ENCODE results near the gene KIAA1614. TPM values are rescaled to one million over a fixed set of nuclear protein-coding genes. Genes with fewer than 3 reads are reported as not detected.
A peak's percentile ranks its signal among the peaks of the same experiment; 100 is the strongest.
"Not testable (repeated sequence)": the region's sequence is repeated elsewhere in the genome, so short reads cannot be mapped to it uniquely, and the experiment has no call there.

KIAA1614 gene
- total RNA-seq, 1 experiment from 2014 or later, result 63.1 TPM

DNA sequence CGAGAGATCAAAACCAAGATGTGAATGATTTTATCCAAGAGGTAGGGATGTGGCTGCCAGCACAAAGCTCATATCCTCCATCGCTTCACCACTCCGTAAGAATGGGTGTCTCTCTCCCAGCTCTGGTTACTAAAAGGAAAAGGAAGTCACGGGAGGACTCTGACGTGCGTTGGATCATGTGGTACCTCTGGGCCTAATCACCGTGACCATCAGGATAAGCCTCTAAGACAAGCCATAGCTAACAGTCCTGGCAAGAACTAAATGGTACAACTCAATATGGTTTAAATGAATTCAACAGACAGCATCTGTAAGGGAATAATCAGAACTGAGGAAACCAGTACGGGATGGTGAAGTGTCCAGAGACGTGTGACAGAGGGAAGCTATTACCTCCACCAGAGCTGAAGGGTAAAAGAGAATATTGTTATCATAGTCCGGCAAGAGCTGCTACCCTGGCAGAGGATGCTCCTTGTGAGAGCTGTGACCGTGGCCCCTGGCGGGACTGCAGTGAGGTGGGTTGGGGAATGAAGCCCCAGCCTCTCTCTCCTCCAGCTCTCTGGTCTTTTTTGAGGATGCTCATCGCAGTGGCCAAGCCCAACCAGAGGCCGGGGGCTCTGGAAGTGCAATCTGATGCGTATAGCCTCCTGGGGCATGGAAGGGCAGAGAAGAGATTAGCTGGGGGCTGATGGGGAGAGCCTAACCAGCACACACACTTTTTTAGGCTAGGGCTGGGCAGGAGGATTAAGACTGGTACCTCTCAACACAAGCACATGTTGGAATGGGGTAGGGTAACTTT lies 54.2 kb downstream of the KIAA1614 start:
- H3K4me1 ChIP-seq, result peaks cover 38% of the 10 kb centered on the region
- DNase-seq, result peak; percentile 76 to 92
- H3K27ac ChIP-seq, result peak overlapping the region; percentile 96
- H3K36me3 ChIP-seq, result peaks cover 10% of the 10 kb centered on the region
- no peaks in the 10 kb centered on the region for H3K27me3 ChIP-seq
- H3K4me3 ChIP-seq, result no peak overlapping the region
- no peaks in the 10 kb centered on the region for H3K9me3 ChIP-seq (replicated peaks)

DNA sequence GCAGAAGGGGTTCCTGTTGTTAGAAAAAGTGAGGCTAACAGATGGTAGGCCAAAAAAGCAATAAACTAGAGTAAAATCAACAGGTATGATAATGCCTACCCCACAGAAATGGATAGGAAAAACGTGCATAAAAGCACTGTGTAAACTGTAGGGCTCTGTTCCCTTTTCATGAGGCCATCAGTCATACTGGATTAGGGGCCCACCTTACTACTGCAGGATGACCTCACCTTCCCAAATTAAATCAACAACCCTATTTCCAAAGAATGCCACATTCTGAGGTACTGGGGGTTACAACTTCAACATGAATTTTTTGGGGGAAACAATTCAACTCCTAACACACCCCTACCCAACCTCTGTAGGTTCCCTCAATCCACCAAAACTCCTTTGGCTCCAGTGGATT lies 54.9 kb downstream of the KIAA1614 start:
- DNase-seq, result peak in 1 of 2 experiments; percentile 42
- no peak overlapping the region for H3K4me3 ChIP-seq
- no peaks in the 10 kb centered on the region for H3K9me3 ChIP-seq (replicated peaks)
- H3K27ac ChIP-seq, result peak overlapping the region; percentile 96
- peaks cover 16% of the 10 kb centered on the region for H3K36me3 ChIP-seq
- no peaks in the 10 kb centered on the region for H3K27me3 ChIP-seq
- peaks cover 31% of the 10 kb centered on the region for H3K4me1 ChIP-seq

DNA sequence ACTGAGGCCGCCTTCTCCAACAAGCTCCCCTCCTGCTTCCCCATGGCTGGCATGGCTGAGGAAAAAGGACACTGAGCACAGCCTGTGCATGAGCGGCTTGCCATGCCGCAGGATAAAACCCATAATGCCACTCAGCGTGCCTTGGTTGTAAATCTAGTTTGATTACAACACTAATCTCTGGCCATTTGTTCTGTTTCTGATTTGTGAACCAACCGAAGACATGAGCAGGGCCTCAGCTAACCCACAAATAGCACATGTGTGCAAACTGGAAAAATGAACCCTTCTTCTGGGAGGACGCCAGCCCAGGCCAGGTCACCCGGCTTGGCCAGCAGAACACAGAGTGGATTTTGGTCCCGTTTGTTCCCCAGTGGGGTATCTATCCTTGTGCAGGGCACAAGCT lies 56.1 kb downstream of the KIAA1614 start:
- H3K27ac ChIP-seq; DNase-seq; H3K4me3 ChIP-seq; H3K27me3 ChIP-seq; H3K9me3 ChIP-seq (replicated peaks): not testable (repeated sequence)
- Histone ChIP-seq H3K4me1 (peaks cover 26% of the 10 kb centered on the region), H3K36me3 (peaks cover 26% of the 10 kb centered on the region)

DNA sequence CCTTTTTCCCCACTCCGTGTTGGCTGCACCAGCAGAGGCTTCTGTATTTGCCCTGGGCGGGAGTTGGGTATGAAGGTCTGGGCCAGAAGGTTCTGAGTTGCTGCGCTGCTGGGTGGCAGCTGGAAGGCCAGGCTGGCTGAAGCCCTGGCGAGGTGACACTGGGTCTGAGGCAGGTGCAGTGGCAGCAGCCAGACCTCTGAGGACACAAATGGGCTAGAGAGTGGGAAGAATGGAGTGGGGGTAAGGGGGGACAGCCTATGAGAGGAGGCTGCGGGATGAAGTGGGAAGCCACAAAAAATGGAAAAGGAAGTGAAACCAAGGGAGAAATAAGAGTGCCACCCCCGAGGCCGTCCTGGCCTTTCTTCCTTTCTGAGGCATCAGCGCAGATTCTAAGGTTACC lies 56.7 kb downstream of the KIAA1614 start:
- no peaks in the 10 kb centered on the region for H3K9me3 ChIP-seq (replicated peaks)
- peaks cover 32% of the 10 kb centered on the region for H3K36me3 ChIP-seq
- no peak for DNase-seq
- no peak overlapping the region for H3K27ac ChIP-seq
- no peak overlapping the region for H3K4me3 ChIP-seq
- peaks cover 26% of the 10 kb centered on the region for H3K4me1 ChIP-seq
- no peaks in the 10 kb centered on the region for H3K27me3 ChIP-seq

DNA sequence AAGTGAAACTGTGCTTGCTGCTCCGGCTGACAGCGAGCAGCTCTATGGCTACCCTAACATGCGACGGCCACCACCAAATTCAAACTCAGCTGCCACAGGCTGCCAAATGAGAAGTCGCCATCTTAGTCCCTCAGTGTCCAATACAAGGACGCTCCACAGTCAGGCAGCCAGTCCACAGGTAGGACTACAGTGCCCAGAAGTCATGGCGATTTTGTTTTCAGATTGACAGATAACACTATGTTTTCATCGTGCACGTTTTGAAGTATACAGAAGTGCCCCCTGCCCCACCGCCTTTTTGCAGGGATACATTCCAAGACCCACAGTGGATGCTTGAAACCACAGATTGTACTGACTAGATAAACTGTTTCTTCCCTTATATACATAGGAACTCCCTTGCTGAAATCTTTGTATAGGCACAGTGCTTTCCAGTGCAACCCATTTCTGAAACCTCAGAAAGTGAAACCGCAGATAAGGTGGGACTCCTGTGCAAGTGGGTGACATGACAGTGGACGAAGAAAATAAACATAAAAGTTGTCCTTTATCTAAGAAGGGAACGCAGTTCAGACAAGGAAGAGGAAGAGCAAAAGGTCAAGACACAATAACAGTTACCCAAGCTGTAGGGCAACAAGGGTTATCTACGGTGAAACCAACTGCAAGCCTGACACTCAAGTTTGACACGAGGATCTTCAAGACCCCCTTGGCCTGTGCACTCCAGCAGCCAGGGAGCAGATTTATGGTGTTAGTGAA lies 57.8 kb downstream of the KIAA1614 start:
- Histone ChIP-seq H3K27me3 (no peaks in the 10 kb centered on the region), H3K36me3 (peaks cover 42% of the 10 kb centered on the region), H3K4me1 (peaks cover 26% of the 10 kb centered on the region), H3K27ac (no peak overlapping the region), H3K9me3 (replicated peaks) (no peaks in the 10 kb centered on the region), H3K4me3 (no peak overlapping the region)
- DNase-seq, result no peak

DNA sequence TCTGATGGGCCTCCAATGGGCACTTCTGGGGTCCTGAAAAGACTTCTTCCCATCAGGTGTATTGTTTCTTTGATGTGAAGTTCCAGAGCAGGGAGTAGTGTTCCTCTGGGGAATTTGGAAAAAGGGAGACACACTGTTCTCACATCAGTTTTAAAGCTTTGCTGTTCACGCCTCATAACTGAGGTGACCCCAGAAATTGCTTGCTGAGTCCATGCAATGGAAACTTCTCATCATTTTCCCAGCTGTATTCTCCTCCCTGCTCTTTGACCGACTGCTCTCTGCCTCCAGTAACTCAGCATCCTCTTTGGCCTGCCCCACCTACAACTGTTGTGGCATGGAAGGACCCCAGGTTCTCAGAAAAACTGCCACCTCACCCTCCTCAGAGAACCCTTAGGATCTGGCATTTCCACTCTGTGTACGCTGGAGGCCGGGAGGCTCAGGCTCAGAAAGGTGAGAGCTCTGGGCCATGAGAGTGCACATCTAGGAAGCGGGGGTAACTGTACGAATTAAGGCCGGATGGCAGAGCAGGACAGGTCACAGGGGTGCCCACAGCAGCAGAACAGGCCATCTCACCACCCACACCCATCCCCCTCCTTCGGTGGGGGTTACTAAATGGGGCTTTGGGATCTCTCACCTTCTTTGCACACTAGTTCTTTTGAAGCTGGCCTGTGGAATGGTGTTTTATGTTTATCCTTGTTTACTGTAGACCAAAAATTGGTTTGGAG lies 58.7 kb downstream of the KIAA1614 start:
- Histone ChIP-seq H3K27me3 (no peaks in the 10 kb centered on the region), H3K9me3 (replicated peaks) (no peaks in the 10 kb centered on the region), H3K27ac (no peak overlapping the region), H3K4me1 (peaks cover 19% of the 10 kb centered on the region), H3K4me3 (no peak overlapping the region), H3K36me3 (peaks cover 39% of the 10 kb centered on the region)
- no peak for DNase-seq

DNA sequence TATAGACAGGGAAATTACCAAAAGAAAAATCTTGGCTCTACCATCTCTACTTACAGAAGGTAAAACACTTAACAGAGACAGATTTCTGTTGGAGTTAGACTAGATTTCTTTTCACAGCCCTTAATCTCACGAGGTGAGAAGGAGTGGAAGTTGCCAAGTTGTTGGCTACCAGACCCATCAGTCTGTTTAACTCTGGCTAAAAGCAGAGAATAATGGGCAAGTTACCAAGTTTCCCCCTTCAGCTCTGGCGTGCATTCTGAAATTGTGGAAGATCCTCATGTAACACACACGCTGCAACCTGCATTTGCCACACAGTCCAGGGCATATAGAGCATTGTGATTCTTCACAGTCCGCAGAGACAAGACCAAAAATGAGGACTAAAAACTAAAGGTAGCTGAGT lies 60.7 kb downstream of the KIAA1614 start:
- Histone ChIP-seq H3K27me3 (no peaks in the 10 kb centered on the region), H3K4me3 (no peak overlapping the region), H3K4me1 (no peaks in the 10 kb centered on the region; the same call in 1 of the 2 replicates), H3K36me3 (peaks cover 50% of the 10 kb centered on the region), H3K27ac (no peak overlapping the region), H3K9me3 (replicated peaks) (no peaks in the 10 kb centered on the region)
- DNase-seq, result no peak

DNA sequence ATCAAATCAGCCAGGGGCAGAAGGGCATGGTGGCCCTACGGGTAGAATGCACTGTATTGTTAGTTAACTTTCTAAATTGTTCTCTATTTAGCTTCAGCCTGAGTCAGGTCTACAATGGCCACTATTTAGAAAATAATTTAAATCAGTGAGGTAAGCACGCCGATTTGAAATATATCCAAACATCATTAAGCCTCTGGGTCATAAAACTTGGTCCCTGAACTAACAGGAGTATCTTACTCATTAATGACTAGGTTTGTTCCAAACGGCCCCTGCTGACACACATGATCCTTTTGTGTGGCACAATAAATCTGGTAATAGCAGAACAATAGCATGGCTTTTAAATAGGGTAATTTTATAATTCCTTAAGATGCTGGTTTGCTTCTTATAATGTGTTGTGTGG lies 61.5 kb downstream of the KIAA1614 start:
- H3K27ac ChIP-seq, result no peak overlapping the region
- H3K4me1 ChIP-seq, result no peaks in the 10 kb centered on the region
- peaks cover 50% of the 10 kb centered on the region for H3K36me3 ChIP-seq
- DNase-seq, result no peak
- H3K9me3 ChIP-seq (replicated peaks), result no peaks in the 10 kb centered on the region
- H3K4me3 ChIP-seq, result no peak overlapping the region
- H3K27me3 ChIP-seq, result no peaks in the 10 kb centered on the region

DNA sequence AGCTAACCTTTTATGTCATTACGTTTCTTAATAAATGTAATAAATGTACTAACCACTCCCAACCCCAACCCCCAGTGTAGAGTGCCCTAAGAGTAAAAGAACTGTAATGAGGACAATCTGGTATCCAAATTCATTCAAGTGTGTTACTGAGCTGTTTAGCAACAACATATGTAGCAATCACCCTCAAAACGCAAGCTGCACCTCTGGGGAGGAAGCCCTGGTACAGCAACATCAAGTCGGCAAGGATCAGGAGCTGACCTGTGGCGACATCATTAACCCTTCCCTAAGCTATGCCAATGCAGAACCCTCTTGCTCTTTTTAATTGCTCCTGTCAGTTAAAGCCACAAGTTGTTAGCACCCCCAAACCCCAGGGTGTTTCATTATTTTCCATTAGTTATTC lies 62.9 kb downstream of the KIAA1614 start:
- no peak overlapping the region for H3K27ac ChIP-seq
- H3K9me3 ChIP-seq (replicated peaks), result no peaks in the 10 kb centered on the region
- DNase-seq, result no peak
- no peak overlapping the region for H3K4me3 ChIP-seq
- H3K36me3 ChIP-seq, result peaks cover 56% of the 10 kb centered on the region
- H3K27me3 ChIP-seq, result no peaks in the 10 kb centered on the region
- no peaks in the 10 kb centered on the region for H3K4me1 ChIP-seq

DNA sequence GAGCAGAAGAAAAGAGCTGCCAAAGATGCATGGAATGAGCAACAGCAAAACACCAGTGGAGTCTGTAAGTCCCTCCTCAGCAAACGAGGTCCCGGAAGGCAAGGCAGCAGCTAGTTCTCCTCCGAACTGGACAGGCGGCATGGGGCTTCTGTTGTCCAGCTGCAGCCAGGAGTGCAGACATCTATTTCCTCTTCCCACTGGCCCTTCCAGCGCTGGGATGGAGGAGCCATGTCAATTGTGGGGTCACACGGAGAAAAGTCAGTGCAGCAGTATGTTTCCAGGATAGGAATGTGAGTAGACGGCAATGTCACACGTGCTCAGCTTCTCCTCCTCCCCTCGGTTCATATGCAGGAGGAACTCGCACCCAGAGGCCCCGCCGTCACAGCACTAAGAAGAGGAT lies 63.5 kb downstream of the KIAA1614 start:
- DNase-seq, result no peak
- Histone ChIP-seq H3K9me3 (replicated peaks) (no peaks in the 10 kb centered on the region), H3K4me3 (no peak overlapping the region), H3K27ac (no peak overlapping the region), H3K36me3 (peaks cover 62% of the 10 kb centered on the region), H3K27me3 (no peaks in the 10 kb centered on the region), H3K4me1 (no peaks in the 10 kb centered on the region)

DNA sequence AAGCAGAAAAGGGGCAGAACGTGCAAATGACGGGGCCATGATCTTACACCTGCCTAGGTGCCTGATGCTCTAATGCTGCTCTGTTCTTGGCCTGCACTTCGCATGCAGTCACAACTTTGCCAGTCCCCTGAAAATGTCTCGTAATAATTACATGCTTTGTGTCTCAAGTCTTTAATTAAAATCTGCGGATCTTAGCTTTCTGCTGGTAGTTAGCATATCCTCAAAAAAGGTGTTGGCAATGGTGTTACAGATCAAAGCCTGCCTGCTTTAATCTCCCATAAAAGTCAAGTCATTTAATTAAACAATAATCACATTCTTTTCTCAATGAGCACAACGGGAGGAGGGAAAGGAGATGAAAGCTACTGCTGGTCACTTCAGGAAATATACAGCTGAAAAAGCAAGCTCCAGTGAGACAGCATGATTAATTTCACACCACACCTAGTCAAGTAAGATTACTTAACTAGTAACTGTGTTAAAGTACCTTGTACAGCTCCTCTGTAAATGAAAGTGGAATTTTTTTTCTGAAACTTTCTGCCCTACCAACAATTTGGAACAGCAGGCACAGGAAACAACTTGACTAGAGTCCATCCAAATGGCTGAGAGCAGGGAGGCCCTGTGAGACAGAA lies 64.1 kb downstream of the KIAA1614 start:
- Histone ChIP-seq H3K27me3 (no peaks in the 10 kb centered on the region), H3K9me3 (replicated peaks) (no peaks in the 10 kb centered on the region), H3K4me3 (no peak overlapping the region), H3K36me3 (peaks cover 60% of the 10 kb centered on the region), H3K4me1 (no peaks in the 10 kb centered on the region), H3K27ac (no peak overlapping the region)
- DNase-seq, result no peak

DNA sequence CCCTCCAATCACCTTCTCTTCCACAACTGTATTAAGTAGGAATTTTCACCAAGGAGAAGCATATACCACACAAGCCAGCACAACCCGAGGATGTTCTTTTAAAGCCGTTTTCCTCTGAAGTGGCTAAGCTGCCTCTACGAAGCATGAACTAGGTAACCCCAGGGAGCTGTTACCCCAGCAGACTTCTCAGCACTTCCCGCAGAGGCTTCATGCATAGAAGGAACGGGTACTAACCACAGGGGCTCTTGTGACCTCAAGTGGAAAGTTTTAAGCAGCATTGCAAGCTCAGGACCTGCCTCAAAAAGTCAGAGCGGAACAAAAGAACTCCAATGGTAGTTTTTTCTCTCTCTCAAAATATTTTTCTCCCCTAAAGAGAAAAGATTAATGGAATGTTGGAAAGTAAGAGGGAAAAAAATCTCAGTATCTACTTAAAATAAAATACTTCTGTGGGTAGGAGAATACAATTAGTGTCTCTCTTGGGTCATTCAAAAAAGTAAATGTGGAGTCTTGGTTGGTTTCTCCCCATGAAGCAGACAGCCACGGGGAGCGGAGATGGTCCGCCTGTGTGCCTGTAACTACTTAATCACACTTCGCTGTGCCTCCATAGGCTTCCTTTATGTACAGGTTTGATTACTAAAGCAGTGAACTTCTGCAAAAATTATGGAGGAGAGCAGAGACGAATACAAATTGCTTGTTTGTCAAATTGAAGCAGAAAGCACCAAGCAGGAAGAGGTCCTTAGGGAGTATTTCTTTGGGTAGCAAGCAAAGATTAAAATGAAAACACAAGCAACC lies 69.1 kb downstream of the KIAA1614 start:
- Histone ChIP-seq H3K27me3 (no peaks in the 10 kb centered on the region), H3K4me3 (no peak overlapping the region), H3K36me3 (peaks cover 40% of the 10 kb centered on the region), H3K4me1 (no peaks in the 10 kb centered on the region), H3K9me3 (replicated peaks) (no peaks in the 10 kb centered on the region), H3K27ac (no peak overlapping the region)
- no peak for DNase-seq

DNA sequence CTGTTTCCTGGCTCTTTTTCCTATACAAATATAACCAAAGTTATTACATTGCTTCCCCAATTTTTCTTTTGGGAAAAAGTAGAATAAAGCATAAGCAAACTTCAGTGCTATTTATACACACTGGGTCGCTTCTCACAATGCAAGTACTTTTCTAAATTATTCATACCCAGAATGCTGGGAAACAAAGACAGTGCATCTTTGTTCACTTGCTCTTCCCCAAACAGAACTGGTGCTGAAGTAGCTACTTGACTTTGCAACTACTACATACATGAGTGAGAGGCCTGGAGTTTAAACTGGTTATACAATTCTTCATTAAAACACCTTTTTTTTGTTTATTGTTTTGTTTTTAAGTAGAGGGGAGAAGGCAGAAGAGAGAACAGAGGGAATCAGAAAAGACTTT lies 69.7 kb downstream of the KIAA1614 start:
- Histone ChIP-seq H3K4me1 (no peaks in the 10 kb centered on the region), H3K27me3 (no peaks in the 10 kb centered on the region), H3K36me3 (peaks cover 38% of the 10 kb centered on the region), H3K4me3 (no peak overlapping the region), H3K27ac (no peak overlapping the region), H3K9me3 (replicated peaks) (no peaks in the 10 kb centered on the region)
- no peak for DNase-seq

DNA sequence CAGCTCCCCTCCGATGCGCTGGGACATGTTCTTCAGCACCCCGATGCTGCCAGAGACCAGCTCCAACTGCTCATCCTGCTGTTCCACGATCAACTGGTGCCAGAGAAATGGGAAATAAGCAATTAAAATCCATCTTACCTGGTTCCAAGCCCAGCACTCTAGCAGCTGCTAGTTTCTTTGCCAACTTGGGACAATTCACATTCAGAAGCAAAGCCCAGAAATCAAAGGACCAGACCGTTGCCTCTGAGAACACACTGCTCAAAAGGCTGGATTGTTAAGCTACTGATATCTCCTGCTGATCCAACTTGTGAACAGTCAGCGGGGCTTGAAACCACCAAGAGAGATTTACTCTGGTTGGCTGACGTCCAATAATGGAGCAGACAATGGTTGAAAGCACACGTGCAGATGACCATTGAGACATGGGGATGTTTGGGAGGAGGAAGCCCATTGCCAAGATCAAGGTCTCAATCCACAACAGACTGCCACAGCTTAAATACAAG lies 75.6 kb downstream of the KIAA1614 start:
- no peaks in the 10 kb centered on the region for H3K27me3 ChIP-seq
- no peak overlapping the region for H3K27ac ChIP-seq
- H3K9me3 ChIP-seq (replicated peaks), result no peaks in the 10 kb centered on the region
- peak; percentile 23 to 69 for DNase-seq
- no peak overlapping the region for H3K4me3 ChIP-seq
- H3K4me1 ChIP-seq, result no peaks in the 10 kb centered on the region; the same call in 1 of the 2 replicates
- peaks cover 52% of the 10 kb centered on the region for H3K36me3 ChIP-seq
